SK-N-SH (cell line): Measurements from ENCODE around the gene HDHD5. TPM values are rescaled to one million over a fixed set of nuclear protein-coding genes. Genes with fewer than 3 reads are reported as not detected.

Source experiments
- CTCF ChIA-PET: fragments of 300-600, 350-600 bp; formaldehyde crosslinking; extraction: SDS; loops from one replicate; lab custom pipeline; 2021; lab: Yijun Ruan, JAX
- POLR2A ChIA-PET: fragments of 350-600 bp; sonication (Branson Sonifier 250); formaldehyde crosslinking; extraction: SDS; loops from one replicate; lab custom pipeline; 2020; ENCODE audit warnings: antibody characterized with exemption, inconsistent platforms; lab: Yijun Ruan, JAX
- DNase-seq: peaks from one replicate; pipeline ENCODE4 v3.0.0; 2012
- H2AFZ ChIP-seq: fragments of 200-600 bp; sonication (generic); 2 replicates; pipeline ENCODE4 v1.8.1; 2016; ENCODE audit warnings: antibody characterized with exemption, mild to moderate bottlenecking, low read depth
- H3F3A ChIP-seq: fragments of 200-600 bp; sonication (generic); replicated peaks from 2 replicates; pipeline ENCODE3; 2016; ENCODE audit warnings: antibody characterized with exemption, mild to moderate bottlenecking; ENCODE audit not compliant: insufficient read depth
- H3K27ac ChIP-seq, 2 experiments: fragments of 200-500 bp in 1 of 2; fragments of 200-600 bp in 1 of 2; sonication (Bioruptor generic) in 1 of 2; sonication (generic), shearing (Covaris generic) in 1 of 2; 2 replicates each; pipeline versions ENCODE4 v1.5.1 to v1.6.1; 2014 to 2016; ENCODE audit warnings: low read depth in 2 of 2, inconsistent platforms in 1 of 2, low read length in 1 of 2, mild to moderate bottlenecking in 1 of 2, mixed read lengths in 1 of 2
- H3K27me3 ChIP-seq: fragments of 200-600 bp; sonication (generic), shearing (Covaris generic); 2 replicates; pipeline ENCODE4 v1.6.1; 2016; ENCODE audit warnings: mixed run types; ENCODE audit not compliant: insufficient read depth
- H3K36me3 ChIP-seq, 2 experiments: fragments of 200-500 bp in 1 of 2; fragments of 200-600 bp in 1 of 2; sonication (Bioruptor generic) in 1 of 2; sonication (generic) in 1 of 2; replicated peaks in 1 of 2; 2 replicates each; pipeline versions ENCODE3 to v1.5.1; 2014 to 2016; ENCODE audit warnings: low read length in 1 of 2, mild to moderate bottlenecking in 1 of 2; ENCODE audit not compliant: insufficient read depth in 2 of 2, control insufficient read depth in 1 of 2
- H3K4me1 ChIP-seq, 2 experiments: fragments of 200-500 bp in 1 of 2; fragments of 200-600 bp in 1 of 2; sonication (Bioruptor generic) in 1 of 2; sonication (generic), shearing (Covaris generic) in 1 of 2; 2 replicates each; pipeline versions ENCODE4 v1.5.1 to v1.6.1; 2014 to 2016; ENCODE audit warnings: low read depth in 1 of 2, low read length in 1 of 2, mixed run types in 1 of 2; ENCODE audit not compliant: insufficient read depth in 2 of 2, control insufficient read depth in 1 of 2
- H3K4me2 ChIP-seq: fragments of 200-600 bp; sonication (generic), shearing (Covaris generic); 2 replicates; pipeline ENCODE4 v1.6.1; 2017; ENCODE audit warnings: mixed run types
- H3K4me3 ChIP-seq, 2 experiments: fragments of 200-500 bp in 1 of 2; fragments of 200-600 bp in 1 of 2; sonication (Bioruptor generic) in 1 of 2; sonication (generic), shearing (Covaris generic) in 1 of 2; 2 replicates each; pipeline versions ENCODE4 v1.5.1 to v1.8.1; 2014 to 2016; ENCODE audit warnings: low read depth in 2 of 2, inconsistent platforms in 1 of 2, low read length in 1 of 2, mild to moderate bottlenecking in 1 of 2, mixed read lengths in 1 of 2, moderate library complexity in 1 of 2
- H3K79me2 ChIP-seq: fragments of 200-600 bp; sonication (generic); 2 replicates; pipeline ENCODE4 v1.8.1; 2017; ENCODE audit warnings: mild to moderate bottlenecking; ENCODE audit not compliant: insufficient read depth
- H3K9ac ChIP-seq: fragments of 200-600 bp; sonication (generic); 2 replicates; pipeline ENCODE4 v1.6.1; 2017; ENCODE audit warnings: mixed run types
- H3K9me2 ChIP-seq: fragments of 200-600 bp; sonication (generic); 2 replicates; pipeline ENCODE4 v1.6.1; 2017; ENCODE audit warnings: mixed run types
- H3K9me3 ChIP-seq: fragments of 200-600 bp; sonication (generic); 2 replicates; pipeline ENCODE4 v1.6.1; 2017; ENCODE audit warnings: mixed run types, mild to moderate bottlenecking, moderate library complexity
- H4K20me1 ChIP-seq: fragments of 200-600 bp; sonication (generic); 2 replicates; pipeline ENCODE4 v1.6.1; 2017; ENCODE audit warnings: mild to moderate bottlenecking, mixed run types; ENCODE audit not compliant: insufficient read depth
- CHD2 ChIP-seq: fragments of 150-350 bp; IDR thresholded peaks from 2 replicates; pipeline ENCODE4 v1.6.1; 2018; ENCODE audit warnings: low read length; ENCODE audit not compliant: partially characterized antibody
- FOSL2 ChIP-seq: IDR thresholded peaks from 2 replicates; pipeline ENCODE4 v1.4.0; 2012; ENCODE audit warnings: low read depth, mild to moderate bottlenecking, moderate library complexity, borderline replicate concordance
- GATA2 ChIP-seq: sonication (generic); formaldehyde crosslinking; IDR thresholded peaks from 2 replicates; pipeline ENCODE4 v1.5.0; 2020; ENCODE audit warnings: mild to moderate bottlenecking, missing genetic modification reagents
- MAX ChIP-seq: IDR thresholded peaks from 2 replicates; pipeline ENCODE4 v1.4.0; 2012; ENCODE audit warnings: low read depth
- MXI1 ChIP-seq: IDR thresholded peaks from 2 replicates; pipeline ENCODE4 v1.6.1; 2012; ENCODE audit warnings: mild to moderate bottlenecking, low read depth, low read length, improper control_type of control experiment
- NFIC ChIP-seq: IDR thresholded peaks from 2 replicates; pipeline ENCODE4 v1.4.0; 2012; ENCODE audit warnings: borderline replicate concordance
- NRF1 ChIP-seq: IDR thresholded peaks from 2 replicates; pipeline ENCODE4 v1.6.1; 2012; ENCODE audit warnings: low read depth, mild to moderate bottlenecking, low read length
- POLR2AphosphoS5 ChIP-seq: IDR thresholded peaks from 2 replicates; pipeline ENCODE4 v1.6.1; 2012; ENCODE audit warnings: low read depth, low read length
- RAD21 ChIP-seq: IDR thresholded peaks from 2 replicates; pipeline ENCODE4 v1.6.1; 2012; ENCODE audit warnings: mild to moderate bottlenecking, low read length
- SMC3 ChIP-seq: IDR thresholded peaks from 2 replicates; pipeline ENCODE4 v1.6.1; 2012; ENCODE audit warnings: low read depth, low read length, improper control_type of control experiment
- TAF1 ChIP-seq: IDR thresholded peaks from 2 replicates; pipeline ENCODE4 v1.6.1; 2012; ENCODE audit warnings: low read depth, mild to moderate bottlenecking, low read length, moderate library complexity, borderline replicate concordance
- TCF12 ChIP-seq: IDR thresholded peaks from 2 replicates; pipeline ENCODE4 v1.4.0; 2012
- WGBS: methylation state at CpG from one replicate; pipeline ENCODE4 v1.1.6; 2017; ENCODE audit warnings: low lambda C conversion rate; 5-methylcytosine and 5-hydroxymethylcytosine counted together
- polyA plus RNA-seq, 3 experiments: library from polyadenylated mRNA; depleted of rRNA; stranded (reverse); fragments of >200 nt; gene quantifications; 2 replicates each; pipeline ENCODE4 v1.2.3, GENCODE V29; 2012

HDHD5 gene
- polyA plus RNA-seq, 1 of the 3 experiments (the other 2 are of a cell fraction) = 43.3 TPM

- ChIA-PET POLR2A (no interaction called here), CTCF (interaction anchor here (2.5 kb wide), 1 partner anchor 10 kb away, joined by 11 read pairs; no protein-coding TSS in a partner anchor)
- H3K36me3 ChIP-seq = no peaks in the 10 kb centered on the region
Observed at GRCh38 chr22:17105143-17106129, 53.6 kb downstream of the HDHD5 start.

GRCh38 chr22:17104336-17104935 lies 54.6 kb downstream of the HDHD5 start:
- no peaks in the 10 kb centered on the region for H3K36me3 ChIP-seq
- no peak overlapping the region for H3K27ac ChIP-seq
- H3F3A ChIP-seq = no peaks in the 10 kb centered on the region
- H3K9ac ChIP-seq = no peak overlapping the region
- H3K9me3 ChIP-seq = no peaks in the 10 kb centered on the region
- no peak overlapping the region for H2AFZ ChIP-seq
- POLR2A ChIA-PET = no interaction called here
- CTCF ChIA-PET = no interaction called here
- 31% methylated on average over 13 of the region's 14 CpGs for WGBS
- H3K4me1 ChIP-seq = no peaks in the 10 kb centered on the region
- H3K79me2 ChIP-seq = no peaks in the 10 kb centered on the region
- no peaks in the 10 kb centered on the region for H3K27me3 ChIP-seq
- no peak overlapping the region for H3K4me2 ChIP-seq
- no peak overlapping the region for H3K4me3 ChIP-seq
- H3K9me2 ChIP-seq = no peaks in the 10 kb centered on the region
- no peaks in the 10 kb centered on the region for H4K20me1 ChIP-seq
- no peak for TF ChIP-seq CHD2
- no peak for TF ChIP-seq TCF12
- no peak for DNase-seq

More at GRCh38 chr22:17105143-17106129, 53.6 kb downstream of the HDHD5 start:
- H3F3A ChIP-seq = no peaks in the 10 kb centered on the region
- no peak overlapping the region for H3K4me3 ChIP-seq
- H3K9me2 ChIP-seq = no peaks in the 10 kb centered on the region
- WGBS = 34% methylated on average over 14 of the region's 22 CpGs
- H3K9me3 ChIP-seq = no peaks in the 10 kb centered on the region
- no peak overlapping the region for H2AFZ ChIP-seq
- H3K4me1 ChIP-seq = no peaks in the 10 kb centered on the region
- H3K27me3 ChIP-seq = no peaks in the 10 kb centered on the region
- H3K27ac ChIP-seq = no peak overlapping the region
- H4K20me1 ChIP-seq = no peaks in the 10 kb centered on the region
- DNase-seq = no peak
- H3K9ac ChIP-seq = no peak overlapping the region
- no peak overlapping the region for H3K4me2 ChIP-seq
- no peaks in the 10 kb centered on the region for H3K79me2 ChIP-seq
- TF ChIP-seq TAF1 (no peak), POLR2AphosphoS5 (no peak), CHD2 (no peak)
- TF ChIP-seq, all 33 proteins: peak for 0

- Histone ChIP-seq H3K4me1 (no peaks in the 10 kb centered on the region), H3K27me3 (no peaks in the 10 kb centered on the region), H3K36me3 (no peaks in the 10 kb centered on the region), H3K9ac (no peak overlapping the region), H2AFZ (no peak overlapping the region)
- WGBS = 41% methylated on average over 9 of the region's 9 CpGs
- TF ChIP-seq SMC3 = no peak
- TF ChIP-seq GATA2 (CRISPR knock-in tag) = no peak
- no peak for TF ChIP-seq MXI1
- no peak for TF ChIP-seq MAX
- TF ChIP-seq NRF1 = no peak
- TF ChIP-seq FOSL2 = no peak
- TF ChIP-seq NFIC = no peak
- no peak for TF ChIP-seq RAD21
- TF ChIP-seq, all 33 proteins: peak for 0
- H3K9me3 ChIP-seq = no peaks in the 10 kb centered on the region
- H4K20me1 ChIP-seq = no peaks in the 10 kb centered on the region
- no peaks in the 10 kb centered on the region for H3K79me2 ChIP-seq
- H3F3A ChIP-seq = no peaks in the 10 kb centered on the region
- H3K4me2 ChIP-seq = no peak overlapping the region
- DNase-seq = no peak
- POLR2A ChIA-PET = no interaction called here
- CTCF ChIA-PET = no interaction called here
- H3K9me2 ChIP-seq = no peaks in the 10 kb centered on the region
- H3K27ac ChIP-seq = no peak overlapping the region
- H3K4me3 ChIP-seq = no peak overlapping the region
Observed at GRCh38 chr22:17103351-17103750, 55.7 kb downstream of the HDHD5 start.
